ENCODE data around the gene PDZD7. TPM values are rescaled to one million over a fixed set of nuclear protein-coding genes. Genes with fewer than 3 reads are reported as not detected.

PDZD7 gene
- total and polyA plus RNA-seq, 9 of the 15 experiments (the other 6 are each of a cell fraction or from before 2014, with no cell fraction given): 0.04 to 0.24 (median 0.08) TPM; not detected in 3

DNA sequence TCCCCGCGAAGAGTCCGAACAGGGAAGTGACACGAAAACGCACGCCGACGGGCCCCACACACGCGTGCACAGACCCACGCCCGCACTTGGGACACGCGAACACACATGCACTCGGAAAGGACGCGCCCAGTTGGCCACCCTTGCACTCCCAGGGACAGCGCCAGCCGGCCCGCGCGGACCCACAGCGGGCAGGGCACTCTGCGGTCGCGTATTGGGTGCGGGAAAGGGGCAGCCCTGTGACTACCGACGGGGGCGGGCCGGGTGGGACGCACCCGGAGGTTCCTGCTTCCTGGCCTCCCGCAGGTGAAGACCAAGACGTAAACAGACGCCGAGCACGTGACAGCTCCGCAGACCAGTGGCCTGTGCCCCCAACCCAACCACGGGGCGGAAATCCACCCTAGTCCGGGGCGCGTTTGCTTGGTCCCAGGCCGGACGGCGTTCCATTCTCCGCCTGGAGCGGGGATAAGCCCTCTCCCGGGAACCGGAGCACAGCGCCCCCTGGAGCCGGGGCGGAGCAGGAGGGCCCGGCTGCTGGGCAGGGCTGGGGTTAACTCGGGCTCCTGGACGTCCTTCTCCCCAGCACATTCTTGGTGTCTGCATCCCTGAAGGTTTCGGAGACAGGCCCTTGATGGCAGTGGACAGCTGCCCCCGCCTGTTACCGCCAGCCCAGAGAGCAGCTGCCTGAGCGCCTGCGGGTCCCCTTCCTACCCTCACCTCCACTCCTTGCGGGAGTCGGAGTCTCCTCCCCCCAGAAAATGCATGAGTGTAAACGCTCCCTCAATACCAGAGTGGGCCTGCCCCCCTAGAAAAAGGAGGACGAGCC, 33.4 kb downstream of the PDZD7 start (continued):
- TF ChIP-seq IRF9 (tag; IDR thresholded peaks at IDR 0.05) (no peak), THRAP3 (IDR thresholded peaks at IDR 0.05; ENCODE audit: borderline replicate concordance) (no peak), POLR2AphosphoS2 (IDR thresholded peaks at IDR 0.05; ENCODE audit: low read length) (no peak), MEF2D (tag; conservative IDR thresholded peaks at IDR 0.05; ENCODE audit: low read depth) (no peak), HDAC6 (IDR thresholded peaks at IDR 0.05; ENCODE audit: low read depth, low read length) (no peak), EGR1 (conservative IDR thresholded peaks at IDR 0.05) (no peak), PHF20 (IDR thresholded peaks at IDR 0.05; ENCODE audit: partially characterized antibody) (peak; percentile 32), CBX3 (IDR thresholded peaks at IDR 0.05; ENCODE audit: borderline replicate concordance in 1 of 2, low read length in 2 of 2) (no peak), HMGN3 (IDR thresholded peaks at IDR 0.05; ENCODE audit: borderline replicate concordance, extremely low read depth, insufficient read length, low read depth, low read length) (peak; percentile 4), ETV6 (IDR thresholded peaks at IDR 0.05; ENCODE audit: borderline replicate concordance in 1 of 2, low read depth in 2 of 2, low read length in 1 of 2) (no peak), ETV6 (CRISPR knock-in tag; IDR thresholded peaks at IDR 0.05; ENCODE audit: borderline replicate concordance) (no peak), ZZZ3 (IDR thresholded peaks at IDR 0.05) (no peak), HLTF (IDR thresholded peaks at IDR 0.05) (no peak), PTBP1 (IDR thresholded peaks at IDR 0.05; ENCODE audit: low read depth, low read length) (no peak), ZNF324 (CRISPR knock-in tag; IDR thresholded peaks at IDR 0.05) (no peak), U2AF1 (optimal IDR thresholded peaks at IDR 0.05; ENCODE audit: low read depth, low read length) (no peak), RAD51 (IDR thresholded peaks at IDR 0.05; ENCODE audit: borderline replicate concordance, low read depth) (peak; percentile 23; the same call in 1 of the 2 replicates), POLR2AphosphoS5 (IDR thresholded peaks at IDR 0.05; ENCODE audit: control insufficient read depth, insufficient read depth, low read depth, low read length) (no peak)
- TF ChIP-seq, protein P1, sequence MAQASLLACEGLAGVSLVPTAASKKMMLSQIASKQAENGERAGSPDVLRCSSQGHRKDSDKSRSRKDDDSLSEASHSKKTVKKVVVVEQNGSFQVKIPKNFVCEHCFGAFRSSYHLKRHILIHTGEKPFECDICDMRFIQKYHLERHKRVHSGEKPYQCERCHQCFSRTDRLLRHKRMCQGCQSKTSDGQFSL (CRISPR knock-in tag; IDR thresholded peaks at IDR 0.05): no peak
- TF ChIP-seq, protein P1 (tag; IDR thresholded peaks at IDR 0.05): no peak
- TF ChIP-seq, protein P2, sequence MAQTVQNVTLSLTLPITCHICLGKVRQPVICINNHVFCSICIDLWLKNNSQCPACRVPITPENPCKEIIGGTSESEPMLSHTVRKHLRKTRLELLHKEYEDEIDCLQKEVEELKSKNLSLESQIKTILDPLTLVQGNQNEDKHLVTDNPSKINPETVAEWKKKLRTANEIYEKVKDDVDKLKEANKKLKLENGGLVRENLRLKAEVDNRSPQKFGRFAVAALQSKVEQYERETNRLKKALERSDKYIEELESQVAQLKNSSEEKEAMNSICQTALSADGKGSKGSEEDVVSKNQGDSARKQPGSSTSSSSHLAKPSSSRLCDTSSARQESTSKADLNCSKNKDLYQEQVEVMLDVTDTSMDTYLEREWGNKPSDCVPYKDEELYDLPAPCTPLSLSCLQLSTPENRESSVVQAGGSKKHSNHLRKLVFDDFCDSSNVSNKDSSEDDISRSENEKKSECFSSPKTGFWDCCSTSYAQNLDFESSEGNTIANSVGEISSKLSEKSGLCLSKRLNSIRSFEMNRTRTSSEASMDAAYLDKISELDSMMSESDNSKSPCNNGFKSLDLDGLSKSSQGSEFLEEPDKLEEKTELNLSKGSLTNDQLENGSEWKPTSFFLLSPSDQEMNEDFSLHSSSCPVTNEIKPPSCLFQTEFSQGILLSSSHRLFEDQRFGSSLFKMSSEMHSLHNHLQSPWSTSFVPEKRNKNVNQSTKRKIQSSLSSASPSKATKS (CRISPR knock-in tag; IDR thresholded peaks at IDR 0.05): no peak
